ENCODE data around the gene VIPR1. TPM values are rescaled to one million over a fixed set of nuclear protein-coding genes. Genes with fewer than 3 reads are reported as not detected.

The VIPR1 gene
- total and polyA plus RNA-seq, 4 donors, result 2.3 to 41.8 (median 14.6) TPM

- H3K36me3 ChIP-seq (ENCODE audit: control insufficient read depth in 4 of 4, insufficient read depth in 3 of 4, low read depth in 1 of 4, low read length in 3 of 4), result no peaks in the 10 kb centered on the region
- TF ChIP-seq, protein P1, sequence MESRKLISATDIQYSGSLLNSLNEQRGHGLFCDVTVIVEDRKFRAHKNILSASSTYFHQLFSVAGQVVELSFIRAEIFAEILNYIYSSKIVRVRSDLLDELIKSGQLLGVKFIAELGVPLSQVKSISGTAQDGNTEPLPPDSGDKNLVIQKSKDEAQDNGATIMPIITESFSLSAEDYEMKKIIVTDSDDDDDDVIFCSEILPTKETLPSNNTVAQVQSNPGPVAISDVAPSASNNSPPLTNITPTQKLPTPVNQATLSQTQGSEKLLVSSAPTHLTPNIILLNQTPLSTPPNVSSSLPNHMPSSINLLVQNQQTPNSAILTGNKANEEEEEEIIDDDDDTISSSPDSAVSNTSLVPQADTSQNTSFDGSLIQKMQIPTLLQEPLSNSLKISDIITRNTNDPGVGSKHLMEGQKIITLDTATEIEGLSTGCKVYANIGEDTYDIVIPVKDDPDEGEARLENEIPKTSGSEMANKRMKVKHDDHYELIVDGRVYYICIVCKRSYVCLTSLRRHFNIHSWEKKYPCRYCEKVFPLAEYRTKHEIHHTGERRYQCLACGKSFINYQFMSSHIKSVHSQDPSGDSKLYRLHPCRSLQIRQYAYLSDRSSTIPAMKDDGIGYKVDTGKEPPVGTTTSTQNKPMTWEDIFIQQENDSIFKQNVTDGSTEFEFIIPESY (IDR thresholded peaks at IDR 0.05), result no peak
- TF ChIP-seq GABPA (IDR thresholded peaks at IDR 0.05 in 1 of 2, conservative IDR thresholded peaks at IDR 0.05 in 1 of 2) (no peak), HNF4A (conservative IDR thresholded peaks at IDR 0.05) (no peak), TAF1 (conservative IDR thresholded peaks at IDR 0.05) (no peak), SP1 (IDR thresholded peaks at IDR 0.05) (no peak), ATF3 (IDR thresholded peaks at IDR 0.05) (no peak), FOXA1 (IDR thresholded peaks at IDR 0.05) (no peak), FOXA2 (IDR thresholded peaks at IDR 0.05) (no peak), RAD21 (IDR thresholded peaks at IDR 0.05) (no peak), YY1 (IDR thresholded peaks at IDR 0.05) (no peak), MAX (IDR thresholded peaks at IDR 0.05) (no peak)
- TF ChIP-seq, protein P2, sequence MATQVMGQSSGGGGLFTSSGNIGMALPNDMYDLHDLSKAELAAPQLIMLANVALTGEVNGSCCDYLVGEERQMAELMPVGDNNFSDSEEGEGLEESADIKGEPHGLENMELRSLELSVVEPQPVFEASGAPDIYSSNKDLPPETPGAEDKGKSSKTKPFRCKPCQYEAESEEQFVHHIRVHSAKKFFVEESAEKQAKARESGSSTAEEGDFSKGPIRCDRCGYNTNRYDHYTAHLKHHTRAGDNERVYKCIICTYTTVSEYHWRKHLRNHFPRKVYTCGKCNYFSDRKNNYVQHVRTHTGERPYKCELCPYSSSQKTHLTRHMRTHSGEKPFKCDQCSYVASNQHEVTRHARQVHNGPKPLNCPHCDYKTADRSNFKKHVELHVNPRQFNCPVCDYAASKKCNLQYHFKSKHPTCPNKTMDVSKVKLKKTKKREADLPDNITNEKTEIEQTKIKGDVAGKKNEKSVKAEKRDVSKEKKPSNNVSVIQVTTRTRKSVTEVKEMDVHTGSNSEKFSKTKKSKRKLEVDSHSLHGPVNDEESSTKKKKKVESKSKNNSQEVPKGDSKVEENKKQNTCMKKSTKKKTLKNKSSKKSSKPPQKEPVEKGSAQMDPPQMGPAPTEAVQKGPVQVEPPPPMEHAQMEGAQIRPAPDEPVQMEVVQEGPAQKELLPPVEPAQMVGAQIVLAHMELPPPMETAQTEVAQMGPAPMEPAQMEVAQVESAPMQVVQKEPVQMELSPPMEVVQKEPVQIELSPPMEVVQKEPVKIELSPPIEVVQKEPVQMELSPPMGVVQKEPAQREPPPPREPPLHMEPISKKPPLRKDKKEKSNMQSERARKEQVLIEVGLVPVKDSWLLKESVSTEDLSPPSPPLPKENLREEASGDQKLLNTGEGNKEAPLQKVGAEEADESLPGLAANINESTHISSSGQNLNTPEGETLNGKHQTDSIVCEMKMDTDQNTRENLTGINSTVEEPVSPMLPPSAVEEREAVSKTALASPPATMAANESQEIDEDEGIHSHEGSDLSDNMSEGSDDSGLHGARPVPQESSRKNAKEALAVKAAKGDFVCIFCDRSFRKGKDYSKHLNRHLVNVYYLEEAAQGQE (IDR thresholded peaks at IDR 0.05), result no peak
- WGBS, result 92% methylated on average over 4 of the region's 4 CpGs
Measured at GRCh38 chr3:42488687-42489086, 13.8 kb upstream of the VIPR1 start.

DNA sequence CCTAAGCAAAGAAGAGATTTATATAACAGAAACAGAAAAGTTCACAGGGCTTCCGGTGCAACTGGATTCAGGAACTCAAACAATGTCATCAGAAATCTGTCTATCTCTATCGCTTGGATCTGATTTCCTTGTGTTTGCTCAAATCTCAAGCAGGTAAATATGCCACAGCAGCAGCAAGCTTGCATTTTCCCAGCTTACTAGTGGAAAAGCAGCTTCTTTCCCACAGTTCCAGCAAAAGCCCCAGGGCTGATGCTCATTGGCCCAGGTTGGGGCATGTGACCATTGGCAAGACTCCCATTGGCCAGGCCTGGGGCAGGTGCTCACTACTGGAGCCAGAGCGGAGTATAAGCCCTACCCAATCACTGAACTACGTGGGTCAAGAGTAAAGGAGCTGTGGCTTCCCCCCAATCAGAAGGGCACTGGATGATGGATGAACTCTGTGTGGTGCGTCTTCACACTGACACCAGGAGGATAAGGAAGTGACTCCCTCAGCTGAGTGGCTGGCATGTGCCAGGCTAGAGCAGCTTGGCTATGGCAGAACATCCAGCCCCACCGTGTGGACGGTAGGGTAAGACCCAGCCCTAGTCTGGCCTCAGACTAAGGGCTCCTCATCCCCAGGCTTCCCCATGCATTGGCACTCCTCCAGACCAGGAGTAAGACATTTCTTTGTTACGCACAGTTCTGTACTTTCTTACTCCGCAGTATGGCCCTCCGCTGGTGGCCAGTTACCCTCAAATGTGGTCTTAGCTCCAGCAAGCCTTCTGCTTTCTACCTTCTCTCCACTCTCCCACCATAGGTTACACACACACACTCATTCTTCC lies 13.1 kb upstream of the VIPR1 start:
- no peaks in the 10 kb centered on the region for H3K4me1 ChIP-seq (ENCODE audit: control insufficient read depth in 4 of 4, insufficient read depth in 4 of 4, low read length in 3 of 4)
- no peaks in the 10 kb centered on the region for H3K27me3 ChIP-seq (ENCODE audit: control insufficient read depth in 4 of 4, insufficient read depth in 4 of 4, low read length in 3 of 4)
- H3K9me3 ChIP-seq (ENCODE audit: control insufficient read depth in 4 of 4, low read length in 3 of 4), result no peaks in the 10 kb centered on the region
- no peak overlapping the region for H3K27ac ChIP-seq (ENCODE audit: low read depth in 1 of 2, low read length in 2 of 2)
- H3K9ac ChIP-seq (ENCODE audit: low read depth in 1 of 2, low read length in 2 of 2), result no peak overlapping the region
- TF ChIP-seq EGR1 (IDR thresholded peaks at IDR 0.05; ENCODE audit: low read depth in 2 of 2) (no peak), YY1 (IDR thresholded peaks at IDR 0.05) (no peak), ATF3 (IDR thresholded peaks at IDR 0.05) (no peak), GABPA (IDR thresholded peaks at IDR 0.05 in 1 of 2, conservative IDR thresholded peaks at IDR 0.05 in 1 of 2) (no peak), RAD21 (IDR thresholded peaks at IDR 0.05) (no peak)
- 96% methylated on average over 10 of the region's 10 CpGs for WGBS
- H3K36me3 ChIP-seq (ENCODE audit: control insufficient read depth in 4 of 4, insufficient read depth in 3 of 4, low read depth in 1 of 4, low read length in 3 of 4), result no peaks in the 10 kb centered on the region
- no peak for DNase-seq (ENCODE audit: low spot score)
- H3K4me3 ChIP-seq (ENCODE audit: low read depth in 1 of 3, low read length in 3 of 3), result no peak overlapping the region

More at GRCh38 chr3:42488687-42489086, 13.8 kb upstream of the VIPR1 start:
- Histone ChIP-seq H3K27me3 (ENCODE audit: control insufficient read depth in 4 of 4, insufficient read depth in 4 of 4, low read length in 3 of 4) (no peaks in the 10 kb centered on the region), H3K9me3 (ENCODE audit: control insufficient read depth in 4 of 4, low read length in 3 of 4) (no peaks in the 10 kb centered on the region), H3K4me3 (ENCODE audit: low read depth in 1 of 3, low read length in 3 of 3) (no peak overlapping the region), H3K9ac (ENCODE audit: low read depth in 1 of 2, low read length in 2 of 2) (no peak overlapping the region), H3K4me1 (ENCODE audit: control insufficient read depth in 4 of 4, insufficient read depth in 4 of 4, low read length in 3 of 4) (no peaks in the 10 kb centered on the region), H3K27ac (ENCODE audit: low read depth in 1 of 2, low read length in 2 of 2) (no peak overlapping the region)
- no peak for DNase-seq (ENCODE audit: low spot score)
